Measurements from ENCODE around the gene ZNF777.

- TF ChIP-seq ZNF707 (tag by site-specific recombination; IDR thresholded peaks at IDR 0.05) (no peak), ZNF791 (tag by site-specific recombination; IDR thresholded peaks at IDR 0.05) (no peak), ZNF24 (tag by site-specific recombination; IDR thresholded peaks at IDR 0.05) (no peak), REST (tag by site-specific recombination; IDR thresholded peaks at IDR 0.05) (no peak), GLI2 (tag by site-specific recombination; IDR thresholded peaks at IDR 0.05; ENCODE audit: borderline replicate concordance, low read depth) (no peak), CTCF (tag by site-specific recombination; IDR thresholded peaks at IDR 0.05) (no peak), ZBTB21 (tag by site-specific recombination; IDR thresholded peaks at IDR 0.05) (no peak), YY2 (tag by site-specific recombination; IDR thresholded peaks at IDR 0.05) (no peak), ZNF274 (IDR thresholded peaks at IDR 0.05; ENCODE audit: low read length) (no peak), ZNF274 (tag by site-specific recombination; IDR thresholded peaks at IDR 0.05; ENCODE audit: borderline replicate concordance) (no peak), ZBTB8A (tag by site-specific recombination; IDR thresholded peaks at IDR 0.05) (no peak)
- TF ChIP-seq, protein P1, sequence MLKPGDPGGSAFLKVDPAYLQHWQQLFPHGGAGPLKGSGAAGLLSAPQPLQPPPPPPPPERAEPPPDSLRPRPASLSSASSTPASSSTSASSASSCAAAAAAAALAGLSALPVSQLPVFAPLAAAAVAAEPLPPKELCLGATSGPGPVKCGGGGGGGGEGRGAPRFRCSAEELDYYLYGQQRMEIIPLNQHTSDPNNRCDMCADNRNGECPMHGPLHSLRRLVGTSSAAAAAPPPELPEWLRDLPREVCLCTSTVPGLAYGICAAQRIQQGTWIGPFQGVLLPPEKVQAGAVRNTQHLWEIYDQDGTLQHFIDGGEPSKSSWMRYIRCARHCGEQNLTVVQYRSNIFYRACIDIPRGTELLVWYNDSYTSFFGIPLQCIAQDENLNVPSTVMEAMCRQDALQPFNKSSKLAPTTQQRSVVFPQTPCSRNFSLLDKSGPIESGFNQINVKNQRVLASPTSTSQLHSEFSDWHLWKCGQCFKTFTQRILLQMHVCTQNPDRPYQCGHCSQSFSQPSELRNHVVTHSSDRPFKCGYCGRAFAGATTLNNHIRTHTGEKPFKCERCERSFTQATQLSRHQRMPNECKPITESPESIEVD (tag by site-specific recombination; IDR thresholded peaks at IDR 0.05) = no peak
- TF ChIP-seq, protein P2, sequence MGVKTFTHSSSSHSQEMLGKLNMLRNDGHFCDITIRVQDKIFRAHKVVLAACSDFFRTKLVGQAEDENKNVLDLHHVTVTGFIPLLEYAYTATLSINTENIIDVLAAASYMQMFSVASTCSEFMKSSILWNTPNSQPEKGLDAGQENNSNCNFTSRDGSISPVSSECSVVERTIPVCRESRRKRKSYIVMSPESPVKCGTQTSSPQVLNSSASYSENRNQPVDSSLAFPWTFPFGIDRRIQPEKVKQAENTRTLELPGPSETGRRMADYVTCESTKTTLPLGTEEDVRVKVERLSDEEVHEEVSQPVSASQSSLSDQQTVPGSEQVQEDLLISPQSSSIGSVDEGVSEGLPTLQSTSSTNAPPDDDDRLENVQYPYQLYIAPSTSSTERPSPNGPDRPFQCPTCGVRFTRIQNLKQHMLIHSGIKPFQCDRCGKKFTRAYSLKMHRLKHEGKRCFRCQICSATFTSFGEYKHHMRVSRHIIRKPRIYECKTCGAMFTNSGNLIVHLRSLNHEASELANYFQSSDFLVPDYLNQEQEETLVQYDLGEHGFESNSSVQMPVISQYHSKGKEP (tag by site-specific recombination; IDR thresholded peaks at IDR 0.05) = no peak
- TF ChIP-seq, protein P3, sequence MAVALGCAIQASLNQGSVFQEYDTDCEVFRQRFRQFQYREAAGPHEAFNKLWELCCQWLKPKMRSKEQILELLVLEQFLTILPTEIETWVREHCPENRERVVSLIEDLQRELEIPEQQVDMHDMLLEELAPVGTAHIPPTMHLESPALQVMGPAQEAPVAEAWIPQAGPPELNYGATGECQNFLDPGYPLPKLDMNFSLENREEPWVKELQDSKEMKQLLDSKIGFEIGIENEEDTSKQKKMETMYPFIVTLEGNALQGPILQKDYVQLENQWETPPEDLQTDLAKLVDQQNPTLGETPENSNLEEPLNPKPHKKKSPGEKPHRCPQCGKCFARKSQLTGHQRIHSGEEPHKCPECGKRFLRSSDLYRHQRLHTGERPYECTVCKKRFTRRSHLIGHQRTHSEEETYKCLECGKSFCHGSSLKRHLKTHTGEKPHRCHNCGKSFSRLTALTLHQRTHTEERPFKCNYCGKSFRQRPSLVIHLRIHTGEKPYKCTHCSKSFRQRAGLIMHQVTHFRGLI (tag by site-specific recombination; IDR thresholded peaks at IDR 0.05) = no peak
Measured at GRCh38 chr7:149474309-149475120, 13.7 kb upstream of the ZNF777 start.
